NCI-H1436 treated with DMSO at 0.1 percent for 48 hours (cell line): ENCODE results near the gene MOG.

Experiments used
- DNase-seq: peaks from one replicate; lab custom pipeline; 2025; lab: John Stamatoyannopoulos, UW

MOG gene

DNA sequence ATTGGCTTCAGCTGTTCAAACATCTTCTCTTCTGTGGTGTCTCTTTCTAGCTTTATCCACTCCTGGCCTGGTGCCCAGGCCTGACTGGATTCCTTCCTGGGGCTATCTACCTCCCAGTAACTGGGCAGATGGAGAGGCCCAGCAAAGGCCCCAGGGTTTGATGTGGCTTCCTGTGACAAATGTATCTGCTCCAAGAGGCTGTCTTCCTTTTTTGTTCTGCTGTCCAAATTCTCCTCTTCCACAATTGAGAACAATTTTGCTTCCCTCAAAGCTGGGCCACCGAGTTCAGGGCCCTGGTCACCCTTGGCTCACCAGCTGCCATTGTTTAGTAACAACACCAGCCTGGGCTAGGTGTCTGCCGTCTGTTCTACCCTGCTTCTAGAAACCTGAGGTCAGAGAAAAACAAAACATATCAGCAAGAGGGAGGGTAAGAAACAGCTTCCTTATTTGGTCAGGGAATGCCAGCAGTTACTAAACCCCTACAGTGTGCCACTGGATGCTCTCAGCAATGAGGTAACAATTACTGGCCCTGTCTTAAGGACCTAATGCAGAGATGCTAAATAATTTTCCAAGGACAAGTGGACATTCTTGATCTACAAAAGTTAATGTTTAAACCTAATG is 20.2 kb downstream of the MOG start:
- DNase-seq: no peak

DNA sequence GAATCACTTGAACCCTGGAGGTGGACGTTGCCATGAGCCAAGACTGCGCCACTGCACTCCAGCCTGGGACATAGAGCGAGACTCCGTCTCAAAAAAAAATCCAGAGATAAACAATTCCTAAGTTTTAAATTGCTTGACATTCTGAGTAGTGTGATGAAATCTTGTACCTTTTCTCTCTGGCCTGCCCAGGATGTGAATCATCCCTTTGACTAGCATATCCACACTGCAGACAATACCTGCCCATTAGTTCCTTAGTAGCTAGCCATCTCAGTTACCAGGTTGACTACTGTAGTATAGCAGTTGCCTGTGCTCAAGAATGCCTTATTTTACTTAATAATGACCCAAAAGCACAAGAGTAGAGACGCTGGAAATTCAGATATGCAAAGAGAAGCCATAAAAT is 21.2 kb downstream of the MOG start:
- no peak for DNase-seq

DNA sequence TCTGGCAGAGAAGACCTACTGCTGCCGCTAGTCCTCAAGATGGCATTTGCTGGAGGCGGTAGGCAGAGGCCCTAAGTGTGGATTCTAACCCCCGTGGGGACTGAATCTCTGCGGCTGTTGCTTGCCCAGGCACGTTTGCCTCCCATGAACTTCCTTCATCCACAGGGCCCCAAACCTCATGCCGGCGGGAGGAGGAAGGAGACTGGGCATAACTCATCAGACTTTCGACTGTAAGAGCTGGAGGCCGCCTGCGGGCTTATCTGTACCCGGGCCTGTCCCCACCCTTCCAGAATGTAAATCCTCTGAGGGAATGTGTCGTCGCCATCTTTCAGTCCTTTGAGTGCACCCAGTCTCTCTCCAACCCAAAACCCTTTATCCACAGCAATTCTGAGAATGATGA is 23.1 kb downstream of the MOG start:
- DNase-seq: no peak

DNA sequence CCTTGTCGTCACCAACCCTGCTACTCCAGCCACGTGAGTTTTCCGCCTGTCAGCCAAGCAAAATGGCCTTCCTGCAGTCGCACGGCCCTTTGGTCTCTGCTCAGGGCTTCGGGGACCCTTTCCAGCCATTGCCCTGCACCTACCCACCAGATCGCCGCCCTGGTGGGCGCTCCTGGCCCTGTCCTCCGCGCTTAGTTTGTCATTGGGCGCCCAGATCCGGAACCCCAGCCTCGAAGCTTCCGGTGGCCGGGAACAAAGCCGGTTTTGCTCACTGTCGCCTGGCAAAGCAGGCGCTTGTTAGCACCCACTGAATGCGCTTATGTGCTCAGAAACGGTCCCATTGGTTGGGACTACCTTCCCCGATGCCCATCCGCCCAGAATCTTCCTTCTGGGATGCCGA is 23.5 kb downstream of the MOG start:
- DNase-seq: no peak

DNA sequence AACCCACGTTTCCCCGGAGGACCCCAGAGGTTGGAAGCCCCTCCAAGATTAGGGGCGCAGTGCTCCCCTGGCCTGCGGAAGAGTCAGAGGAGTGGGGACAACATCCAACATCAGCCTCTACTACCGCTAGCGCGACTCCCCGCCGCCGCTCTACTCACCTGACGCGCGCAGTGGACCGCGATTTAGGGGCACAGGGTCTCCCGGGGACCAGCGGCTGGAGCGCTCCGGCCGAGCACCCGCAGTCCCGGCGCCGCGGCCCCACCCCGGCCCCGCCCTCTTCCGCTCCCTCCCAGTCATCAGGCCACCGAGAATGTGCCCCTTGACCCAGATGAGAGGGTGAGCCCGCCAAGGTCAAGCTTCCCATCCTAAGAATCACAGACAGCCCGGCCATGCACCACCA is 24.0 kb downstream of the MOG start, which contains the start of gene ZFP57:
TSS of gene ZFP57 (minus strand) at position 249 of the 400 bp plus-strand sequence. CDS start 4,149 bp downstream, outside the sequence.
- DNase-seq: no peak

DNA sequence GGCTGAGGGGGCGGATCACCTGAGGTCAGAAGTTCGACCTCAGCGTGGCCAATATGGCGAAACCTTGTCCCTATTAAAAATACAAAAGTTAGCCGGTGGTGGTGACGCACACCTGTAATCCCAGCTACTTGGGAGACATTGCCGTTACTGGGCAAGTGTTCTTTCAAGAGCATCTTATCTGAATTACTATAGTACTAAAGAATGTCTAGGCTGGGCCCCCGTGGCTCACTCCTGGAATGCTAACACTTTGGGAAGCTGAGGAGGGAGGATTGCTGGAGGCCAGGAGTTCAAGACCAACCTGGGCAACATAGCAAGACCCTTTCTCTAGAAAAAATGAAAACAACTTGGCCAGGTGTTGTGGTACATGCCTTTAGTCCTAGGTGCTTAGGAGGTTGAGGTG is 24.9 kb downstream of the MOG start:
- no peak for DNase-seq

DNA sequence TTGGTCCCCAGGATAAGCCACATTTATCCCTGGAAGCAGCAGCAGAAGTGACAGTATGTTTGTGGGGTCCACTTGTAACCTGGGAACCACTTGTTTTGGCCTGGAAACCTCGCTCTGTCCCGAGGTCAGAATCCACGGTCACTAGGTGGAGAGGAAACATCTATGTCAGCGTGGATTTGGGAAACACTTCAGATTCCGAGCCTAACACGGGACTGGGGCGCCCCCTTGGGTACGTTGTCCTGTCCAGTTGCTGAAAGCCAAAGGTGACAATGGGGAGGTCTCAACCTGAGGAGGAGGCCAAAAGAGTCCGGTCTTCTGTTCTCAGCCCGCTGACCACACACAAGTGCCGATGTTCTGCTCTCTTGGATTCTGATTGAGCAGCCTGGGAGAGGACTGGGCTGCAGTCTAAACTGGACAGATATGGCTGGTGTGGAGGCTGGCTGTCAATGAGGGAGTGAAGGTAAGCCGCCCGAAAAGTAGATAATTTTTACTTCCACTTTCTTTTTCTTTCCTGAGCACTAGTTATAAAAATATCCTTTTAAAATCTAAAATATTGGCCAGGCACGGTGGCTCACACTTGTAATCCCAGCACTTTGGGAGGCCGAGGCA is 28.9 kb downstream of the MOG start:
- DNase-seq: no peak

DNA sequence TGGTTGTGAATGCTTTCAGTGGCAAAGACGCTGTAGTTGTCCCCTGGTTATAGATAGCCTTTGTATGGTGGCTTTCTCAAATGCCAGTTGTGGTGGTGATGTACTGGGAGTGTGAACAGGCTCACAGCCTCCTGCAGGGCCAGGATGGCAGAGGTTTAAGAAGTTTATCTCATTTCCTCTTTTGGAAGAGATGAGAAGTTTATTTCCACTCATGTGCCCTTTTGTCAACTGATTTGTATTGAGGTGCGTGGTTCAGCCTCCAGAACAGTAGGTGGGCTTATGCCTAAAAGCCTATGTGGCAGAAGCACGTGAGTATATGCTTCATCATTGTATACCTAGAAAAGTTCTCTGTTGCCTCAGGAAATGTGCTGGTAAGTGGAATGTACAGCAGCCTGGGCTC is 37.7 kb downstream of the MOG start:
- no peak for DNase-seq

DNA sequence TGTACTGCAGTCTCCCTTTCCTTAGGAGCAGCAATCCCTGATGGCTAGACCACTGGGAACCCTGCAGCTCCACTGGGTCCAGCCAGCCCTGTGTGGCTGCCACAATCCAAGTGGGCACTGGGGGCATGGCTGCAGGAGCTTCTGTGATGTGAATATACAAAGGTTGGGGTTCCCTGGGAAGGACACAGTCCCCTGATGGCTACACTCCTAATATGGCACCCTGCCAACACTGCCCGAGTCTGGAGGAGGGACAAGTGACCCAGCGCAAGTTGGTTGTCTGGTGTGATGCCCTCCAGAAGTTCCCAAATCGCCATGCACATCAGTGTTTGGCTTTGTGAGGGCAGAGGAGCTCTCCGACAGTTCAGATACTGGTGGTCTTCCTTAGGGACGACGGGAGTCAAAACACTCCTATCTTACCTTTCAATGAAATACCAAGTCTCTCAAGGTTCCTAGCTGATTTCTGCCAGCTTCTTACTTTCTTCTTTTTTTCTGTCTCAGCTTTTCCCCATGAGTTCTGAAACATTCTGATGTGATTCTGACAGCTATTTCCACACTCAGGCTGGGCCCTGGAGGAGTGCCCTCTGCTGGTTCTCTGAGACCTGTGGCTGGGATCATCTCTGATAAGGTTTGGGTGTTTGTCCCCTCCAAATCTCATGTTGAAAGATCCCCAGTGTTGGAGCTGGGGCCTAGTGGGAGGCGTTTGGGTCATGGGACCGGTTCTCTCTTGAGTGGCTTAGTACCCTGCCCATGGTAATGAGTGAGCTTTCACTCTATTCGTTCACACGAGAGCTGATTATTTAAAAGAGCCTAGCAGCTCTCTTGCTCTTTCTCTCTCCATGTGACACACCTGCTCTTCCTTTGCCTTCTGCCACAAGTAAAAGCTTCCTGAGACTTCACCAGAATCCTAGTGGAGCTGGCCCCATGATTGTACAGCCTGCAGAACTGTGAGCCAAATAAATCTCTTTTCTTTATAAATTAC is 39.5 kb downstream of the MOG start:
- no peak for DNase-seq

DNA sequence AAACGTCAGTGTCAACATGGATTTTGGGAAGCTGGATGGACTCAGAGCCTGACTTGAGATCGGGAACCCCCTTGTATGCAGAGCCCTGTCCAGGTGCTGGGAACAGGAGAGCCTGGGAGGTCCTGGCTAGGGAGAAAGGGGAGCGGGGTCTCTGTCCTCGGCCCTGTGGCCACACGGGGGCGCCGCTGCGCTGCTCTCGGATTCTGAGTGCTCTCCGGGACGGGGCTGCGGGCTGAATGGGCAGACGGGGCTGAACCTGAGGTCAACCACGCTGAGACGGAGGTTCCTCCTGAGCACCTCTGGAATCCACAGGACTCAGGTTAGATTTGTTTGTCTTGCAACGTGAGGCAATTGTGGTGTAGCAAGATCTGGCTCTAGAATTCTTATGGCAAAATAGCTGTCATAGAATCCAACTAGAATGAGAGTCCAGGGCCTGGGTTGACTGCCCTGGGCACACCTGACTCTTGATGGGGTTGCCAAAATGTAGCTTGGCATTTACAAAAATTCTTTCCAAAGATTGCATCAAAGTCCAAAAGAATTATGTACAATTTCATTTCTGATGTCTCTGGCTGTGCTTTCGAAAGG is 45.7 kb downstream of the MOG start:
- DNase-seq: no peak

DNA sequence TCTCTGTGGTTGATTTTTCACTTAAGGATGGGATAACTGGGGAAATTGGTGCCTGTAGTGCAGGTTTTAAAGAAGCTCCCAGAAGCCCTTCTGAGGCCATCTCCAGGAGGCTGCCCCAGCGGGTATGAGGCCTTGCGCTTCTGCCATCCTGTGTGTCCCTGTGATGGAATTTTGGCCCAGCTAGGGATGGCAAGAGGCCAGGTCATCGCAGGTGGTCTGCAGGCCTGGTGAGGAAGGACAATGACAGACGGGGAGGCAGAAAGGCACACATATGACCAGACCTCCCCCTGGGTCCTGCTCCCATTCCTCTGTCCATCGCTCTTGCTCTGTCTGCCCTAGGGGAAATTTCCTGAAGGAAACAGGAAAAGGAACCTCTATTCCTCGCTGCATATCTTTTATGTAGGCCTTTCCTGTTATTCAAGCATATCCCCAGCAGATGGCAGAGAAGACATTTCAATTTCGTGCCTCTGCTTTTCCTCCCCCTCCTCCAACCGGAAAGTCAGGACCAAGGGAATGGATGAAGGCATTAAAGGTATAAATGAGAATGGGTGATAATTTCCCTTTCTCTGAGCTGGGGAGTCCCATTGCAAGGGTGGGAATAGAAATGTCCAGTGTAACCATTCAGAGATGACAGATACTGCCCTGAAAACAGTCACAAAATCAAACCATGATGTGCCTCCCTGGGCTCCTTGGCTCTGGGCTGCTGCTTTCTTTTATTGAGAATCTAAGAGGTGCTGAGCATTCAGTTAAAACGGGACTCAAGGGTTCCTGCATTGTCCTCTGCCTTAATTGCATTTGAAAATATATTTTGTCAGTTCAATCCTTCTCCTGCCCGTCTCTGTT is 48.7 kb downstream of the MOG start:
- DNase-seq: no peak

DNA sequence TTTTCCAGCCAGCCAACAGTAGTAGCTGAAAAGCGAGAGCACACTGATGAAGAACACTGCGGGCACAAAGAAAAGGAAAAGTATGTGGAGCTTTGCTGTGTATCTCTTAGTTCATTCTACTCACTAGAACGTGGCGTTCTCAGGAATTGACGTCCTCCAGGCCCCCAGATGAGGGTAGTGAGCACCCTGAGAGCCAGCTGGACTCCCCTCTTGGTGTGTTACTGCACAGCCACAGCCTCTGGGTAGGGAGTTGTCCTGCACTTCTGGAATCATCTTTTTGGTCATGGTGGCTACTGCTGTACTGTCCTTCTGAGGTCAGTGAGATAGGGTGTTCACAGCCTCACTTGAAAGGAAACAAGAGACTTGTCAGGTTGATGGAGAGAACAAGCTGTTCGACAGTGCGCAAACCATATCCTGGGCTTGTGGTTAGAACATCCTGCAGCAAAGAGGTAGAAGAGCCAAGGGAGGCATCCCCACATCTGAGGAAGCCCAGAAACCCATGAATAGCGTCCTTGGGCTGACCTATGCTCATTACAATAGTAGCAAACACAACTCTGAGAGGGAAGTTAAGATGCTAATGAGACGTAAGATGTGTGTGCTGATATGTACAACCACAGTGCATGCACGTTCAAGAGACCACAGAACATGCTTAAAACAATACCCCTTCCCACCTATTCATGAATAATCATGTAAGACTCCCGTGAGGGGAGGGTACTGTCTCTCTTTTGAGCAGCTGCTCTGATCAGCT is 51.7 kb downstream of the MOG start:
- DNase-seq: no peak

DNA sequence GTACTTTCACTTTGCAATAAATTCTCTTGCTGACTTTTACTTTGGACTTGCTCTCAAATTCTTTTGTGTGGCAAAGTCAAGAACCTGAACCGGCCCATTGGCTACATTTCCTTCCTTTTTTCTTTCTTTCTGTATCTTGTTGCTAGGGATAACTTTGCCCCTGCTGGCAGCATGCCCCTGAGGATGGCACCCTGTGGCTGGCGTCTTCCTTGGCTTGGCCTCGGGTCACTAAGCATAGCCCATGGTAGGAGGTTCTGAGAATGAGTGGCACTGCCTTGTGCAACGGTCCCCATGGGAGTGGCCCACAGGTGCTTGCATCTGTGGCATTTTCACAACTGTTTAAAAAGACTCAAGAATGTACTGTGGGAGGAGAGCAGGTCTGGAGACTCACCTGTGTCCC is 52.3 kb downstream of the MOG start:
- no peak for DNase-seq

DNA sequence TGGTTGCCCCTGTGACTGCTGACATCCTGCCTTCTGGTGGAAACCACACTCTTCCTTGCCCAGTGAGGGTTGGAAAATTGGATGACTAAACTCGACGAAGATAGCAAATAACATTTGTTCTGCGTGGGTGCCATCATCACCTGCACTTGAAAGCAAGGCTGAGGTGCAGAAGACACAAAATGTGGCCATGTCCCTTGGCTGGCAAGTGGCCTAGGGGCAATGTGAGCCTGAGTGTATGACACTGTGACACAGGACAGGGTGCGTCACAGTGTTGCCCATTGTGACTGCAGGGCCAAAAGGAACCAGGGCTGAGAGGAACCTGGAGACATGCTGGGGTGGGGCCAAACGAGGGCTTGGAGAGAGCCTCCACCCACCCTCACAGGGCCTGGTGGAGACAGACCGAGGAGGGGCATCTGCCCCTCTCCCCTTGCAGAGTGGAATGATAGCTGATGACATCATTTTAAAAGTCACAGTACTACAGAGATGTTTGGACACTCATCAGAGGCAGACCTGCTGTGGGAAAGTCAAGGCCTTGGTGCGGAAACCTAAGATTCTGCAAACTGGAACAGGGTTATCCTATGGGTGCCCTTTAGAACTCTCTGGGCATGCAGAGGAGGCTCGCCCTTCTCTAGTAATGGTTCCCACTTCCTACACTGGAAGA is 53.5 kb downstream of the MOG start:
- no peak for DNase-seq

DNA sequence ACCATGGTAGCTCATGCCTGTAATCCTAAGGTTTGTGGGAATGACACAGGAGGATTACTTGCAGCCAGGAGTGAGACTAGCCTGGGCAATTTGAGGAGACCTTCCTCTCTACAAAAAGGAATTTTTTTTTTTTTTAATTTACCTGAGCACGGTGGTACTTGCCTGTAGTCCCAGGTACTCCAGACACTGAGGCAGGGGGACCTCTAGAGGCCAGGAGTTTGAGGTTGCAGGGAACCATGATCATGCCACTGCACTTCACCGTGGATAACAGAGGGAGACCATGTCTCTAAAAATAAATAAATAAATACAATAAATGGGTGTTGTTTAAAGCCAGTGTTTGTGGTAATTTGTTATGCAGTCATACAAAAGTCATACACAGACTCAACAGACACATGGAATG is 64.0 kb downstream of the MOG start:
- no peak for DNase-seq
